PC-3 (cell line): ENCODE results near the gene STAT3.

ENCODE experiments used
- EZH2 ChIP-seq: fragments of 300-600 bp; sonication (generic); IDR thresholded peaks from one replicate; pipeline ENCODE4 v1.6.1; 2017; ENCODE audit warnings: antibody characterized with exemption, mild to moderate bottlenecking, low read length; ENCODE audit not compliant: unreplicated experiment
- TF ChIP-seq, protein P1 (sequence below): fragments of 300-600 bp; sonication (generic); conservative IDR thresholded peaks from 2 replicates; pipeline ENCODE4 v1.5.1; 2017; ENCODE audit warnings: antibody characterized with exemption, low read depth, mild to moderate bottlenecking, low read length

DNA sequence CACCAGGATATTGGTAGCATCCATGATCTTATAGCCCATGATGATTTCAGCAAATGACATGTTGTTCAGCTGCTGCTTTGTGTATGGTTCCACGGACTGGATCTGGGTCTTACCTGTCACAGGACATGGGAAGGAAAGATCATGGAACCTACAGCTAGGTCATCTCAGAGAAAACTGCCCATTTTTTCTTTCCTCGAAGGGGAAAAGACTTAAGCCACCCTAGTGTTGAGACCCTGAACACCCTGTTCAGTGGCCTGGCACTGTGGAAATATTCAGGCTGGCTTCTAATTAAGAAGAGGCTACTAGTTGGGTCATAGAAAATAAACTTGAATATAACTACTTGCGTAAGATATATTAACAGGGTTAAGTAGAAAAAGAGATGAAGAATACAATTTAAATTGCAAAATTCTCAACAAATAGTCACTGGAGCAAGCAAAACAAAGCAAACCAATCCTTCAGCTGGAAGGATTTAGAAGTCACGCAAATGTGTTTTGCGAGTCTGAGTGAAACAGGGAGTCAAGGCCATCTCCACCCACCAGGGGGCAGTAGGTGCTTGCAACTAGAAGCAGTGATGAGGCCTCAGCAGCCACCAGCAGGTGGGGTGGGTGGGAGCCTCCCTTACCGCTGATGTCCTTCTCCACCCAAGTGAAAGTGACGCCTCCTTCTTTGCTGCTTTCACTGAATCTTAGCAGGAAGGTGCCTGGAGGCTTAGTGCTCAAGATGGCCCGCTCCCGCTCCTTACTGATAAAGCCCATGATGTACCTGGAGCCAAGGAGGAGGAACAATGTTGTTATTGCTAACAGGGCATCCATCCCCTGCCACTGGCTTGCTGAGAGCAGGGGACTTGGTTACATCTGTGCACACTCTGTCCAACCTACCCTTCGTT is 65.6 kb downstream of the STAT3 start:
- TF ChIP-seq, protein P1, sequence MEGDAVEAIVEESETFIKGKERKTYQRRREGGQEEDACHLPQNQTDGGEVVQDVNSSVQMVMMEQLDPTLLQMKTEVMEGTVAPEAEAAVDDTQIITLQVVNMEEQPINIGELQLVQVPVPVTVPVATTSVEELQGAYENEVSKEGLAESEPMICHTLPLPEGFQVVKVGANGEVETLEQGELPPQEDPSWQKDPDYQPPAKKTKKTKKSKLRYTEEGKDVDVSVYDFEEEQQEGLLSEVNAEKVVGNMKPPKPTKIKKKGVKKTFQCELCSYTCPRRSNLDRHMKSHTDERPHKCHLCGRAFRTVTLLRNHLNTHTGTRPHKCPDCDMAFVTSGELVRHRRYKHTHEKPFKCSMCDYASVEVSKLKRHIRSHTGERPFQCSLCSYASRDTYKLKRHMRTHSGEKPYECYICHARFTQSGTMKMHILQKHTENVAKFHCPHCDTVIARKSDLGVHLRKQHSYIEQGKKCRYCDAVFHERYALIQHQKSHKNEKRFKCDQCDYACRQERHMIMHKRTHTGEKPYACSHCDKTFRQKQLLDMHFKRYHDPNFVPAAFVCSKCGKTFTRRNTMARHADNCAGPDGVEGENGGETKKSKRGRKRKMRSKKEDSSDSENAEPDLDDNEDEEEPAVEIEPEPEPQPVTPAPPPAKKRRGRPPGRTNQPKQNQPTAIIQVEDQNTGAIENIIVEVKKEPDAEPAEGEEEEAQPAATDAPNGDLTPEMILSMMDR: no peak
- TF ChIP-seq EZH2: no peak
